K562 (cell line): ENCODE data around the gene SAT2. TPM values are rescaled to one million over a fixed set of nuclear protein-coding genes. Genes with fewer than 3 reads are reported as not detected.

Experiments
- NELFE ChIP-seq: IDR thresholded peaks from 2 replicates; pipeline ENCODE4 v1.6.1; 2011; ENCODE audit warnings: mild to moderate bottlenecking; ENCODE audit not compliant: insufficient read depth, insufficient read length
- NFE2 ChIP-seq: IDR thresholded peaks from 2 replicates; pipeline ENCODE4 v1.6.1; 2014; ENCODE audit warnings: antibody characterized with exemption, low read depth
- POLR2AphosphoS2 ChIP-seq: IDR thresholded peaks from 2 replicates; pipeline ENCODE4 v1.6.1; 2012; ENCODE audit warnings: low read length, improper control_type of control experiment
- SRF ChIP-seq, 2 experiments: fragments of 250-450, 450-650 bp in 1 of 2; sonication (Bioruptor Pico) in 1 of 2; sonication (generic) in 1 of 2; formaldehyde crosslinking; IDR thresholded peaks; 2 replicates each; pipeline versions ENCODE4 v1.5.0 to v1.5.1; 2020 to 2022; ENCODE audit warnings: mild to moderate bottlenecking in 1 of 2, missing genetic modification reagents in 1 of 2
- ZNF232 ChIP-seq: sonication (generic); formaldehyde crosslinking; IDR thresholded peaks from 2 replicates; pipeline ENCODE4 v1.8.0; 2022; ENCODE audit warnings: mild to moderate bottlenecking, missing genetic modification reagents
- ZNF263 ChIP-seq: sonication (generic); formaldehyde crosslinking; IDR thresholded peaks from 2 replicates; pipeline ENCODE4 v1.8.0; 2022; ENCODE audit warnings: mild to moderate bottlenecking, missing genetic modification reagents, borderline replicate concordance
- ZNF318 ChIP-seq, 2 experiments: fragments of 450-650 bp; IDR thresholded peaks; 2 replicates each; pipeline ENCODE4 v1.6.1; 2016; ENCODE audit warnings: mild to moderate bottlenecking in 2 of 2, borderline replicate concordance in 1 of 2, low read depth in 1 of 2, moderate library complexity in 1 of 2
- polyA plus RNA-seq, 8 experiments: library from polyadenylated mRNA; depleted of rRNA in 4 of 8; stranded (reverse) in 5 of 8; unstranded in 3 of 8; fragments of >200 nt; fragmentation: Nextera tagmentation in 2 of 8; fragmentation: Illumina TruSeq in 1 of 8; extraction: Ambion mirVana in 2 of 8; extraction: Trizol in 1 of 8; gene quantifications; 2 replicates each; pipeline versions ENCODE4 v1.2.1 to v1.2.3, GENCODE V29; 2011 to 2014; ENCODE audit warnings: inconsistent platforms in 1 of 8, missing spikeins in 1 of 8
- total RNA-seq, 7 experiments: library from RNA; depleted of rRNA in 6 of 7; stranded (reverse); fragments of >200 nt in 6 of 7; fragmentation: Illumina TruSeq in 2 of 7; extraction: Trizol in 2 of 7; gene quantifications; 2 replicates each; pipeline versions ENCODE4 v1.2.1 to v1.2.3, GENCODE V29; 2011 to 2021; ENCODE audit warnings: low replicate concordance in 1 of 7
- TF ChIP-seq, protein P1 (sequence below): fragments of 250-450 bp; sonication (Bioruptor Pico); IDR thresholded peaks from 2 replicates; pipeline ENCODE4 v1.8.0; 2021; ENCODE audit warnings: borderline replicate concordance, mild to moderate bottlenecking, moderate library complexity; ENCODE audit not compliant: poor library complexity, severe bottlenecking
- TF ChIP-seq, protein P2 (sequence below): sonication (generic); formaldehyde crosslinking; IDR thresholded peaks from 2 replicates; pipeline ENCODE4 v1.8.1; 2022; ENCODE audit warnings: missing genetic modification reagents
- TF ChIP-seq, protein P3 (sequence below): fragments of 450-650 bp; IDR thresholded peaks from 2 replicates; pipeline ENCODE4 v1.7.1; 2018; ENCODE audit warnings: mild to moderate bottlenecking, low read depth; ENCODE audit not compliant: partially characterized antibody
- TF ChIP-seq, protein P4 (sequence below): sonication (generic); formaldehyde crosslinking; IDR thresholded peaks from 2 replicates; pipeline ENCODE4 v1.8.0; 2022; ENCODE audit warnings: mild to moderate bottlenecking, missing genetic modification reagents

Gene SAT2
- total and polyA plus RNA-seq, 9 of the 15 experiments (the other 6 are each of a cell fraction or from before 2014, with no cell fraction given): 2.0 to 8.0 (median 5.3) TPM

DNA sequence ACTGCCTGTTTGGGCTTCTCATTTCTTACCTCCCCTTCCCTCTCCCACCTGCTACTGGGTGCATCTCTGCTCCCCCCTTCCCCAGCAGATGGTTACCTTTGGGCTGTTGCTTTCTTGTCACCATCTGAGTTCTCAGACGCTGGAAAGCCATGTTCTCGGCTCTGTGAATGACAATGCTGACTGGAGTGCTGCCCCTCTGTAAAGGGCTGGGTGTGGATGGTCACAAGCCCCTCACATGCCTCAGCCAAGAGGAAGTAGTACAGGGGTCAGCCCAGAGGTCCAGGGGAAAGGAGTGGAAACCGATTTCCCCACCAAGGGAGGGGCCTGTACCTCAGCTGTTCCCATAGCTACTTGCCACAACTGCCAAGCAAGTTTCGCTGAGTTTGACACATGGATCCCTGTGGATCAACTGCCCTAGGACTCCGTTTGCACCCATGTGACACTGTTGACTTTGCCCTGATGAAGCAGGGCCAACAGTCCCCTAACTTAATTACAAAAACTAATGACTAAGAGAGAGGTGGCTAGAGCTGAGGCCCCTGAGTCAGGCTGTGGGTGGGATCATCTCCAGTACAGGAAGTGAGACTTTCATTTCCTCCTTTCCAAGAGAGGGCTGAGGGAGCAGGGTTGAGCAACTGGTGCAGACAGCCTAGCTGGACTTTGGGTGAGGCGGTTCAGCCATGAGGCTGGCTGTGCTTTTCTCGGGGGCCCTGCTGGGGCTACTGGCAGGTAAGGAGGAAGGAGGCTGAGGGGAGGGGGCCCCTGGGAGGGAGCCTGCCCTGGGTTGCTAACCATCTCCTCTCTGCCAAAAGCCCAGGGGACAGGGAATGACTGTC lies 48.4 kb downstream of the SAT2 start, which contains the start of gene CD68 (continued):
- TF ChIP-seq ZNF318 (IDR thresholded peaks at IDR 0.05; ENCODE audit: borderline replicate concordance in 1 of 2, low read depth in 1 of 2): no peak
- TF ChIP-seq NFE2: peak; percentile 5; the same call in 1 of the 2 replicates
- no peak for TF ChIP-seq ZNF263
- no peak for TF ChIP-seq SRF (CRISPR knock-in tag; IDR thresholded peaks at IDR 0.05)
- TF ChIP-seq, protein P1, sequence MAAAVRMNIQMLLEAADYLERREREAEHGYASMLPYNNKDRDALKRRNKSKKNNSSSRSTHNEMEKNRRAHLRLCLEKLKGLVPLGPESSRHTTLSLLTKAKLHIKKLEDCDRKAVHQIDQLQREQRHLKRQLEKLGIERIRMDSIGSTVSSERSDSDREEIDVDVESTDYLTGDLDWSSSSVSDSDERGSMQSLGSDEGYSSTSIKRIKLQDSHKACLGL (CRISPR knock-in tag): no peak
- TF ChIP-seq POLR2AphosphoS2: peak; percentile 100
- TF ChIP-seq, protein P2, sequence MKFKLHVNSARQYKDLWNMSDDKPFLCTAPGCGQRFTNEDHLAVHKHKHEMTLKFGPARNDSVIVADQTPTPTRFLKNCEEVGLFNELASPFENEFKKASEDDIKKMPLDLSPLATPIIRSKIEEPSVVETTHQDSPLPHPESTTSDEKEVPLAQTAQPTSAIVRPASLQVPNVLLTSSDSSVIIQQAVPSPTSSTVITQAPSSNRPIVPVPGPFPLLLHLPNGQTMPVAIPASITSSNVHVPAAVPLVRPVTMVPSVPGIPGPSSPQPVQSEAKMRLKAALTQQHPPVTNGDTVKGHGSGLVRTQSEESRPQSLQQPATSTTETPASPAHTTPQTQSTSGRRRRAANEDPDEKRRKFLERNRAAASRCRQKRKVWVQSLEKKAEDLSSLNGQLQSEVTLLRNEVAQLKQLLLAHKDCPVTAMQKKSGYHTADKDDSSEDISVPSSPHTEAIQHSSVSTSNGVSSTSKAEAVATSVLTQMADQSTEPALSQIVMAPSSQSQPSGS (CRISPR knock-in tag): no peak
- TF ChIP-seq, protein P3, sequence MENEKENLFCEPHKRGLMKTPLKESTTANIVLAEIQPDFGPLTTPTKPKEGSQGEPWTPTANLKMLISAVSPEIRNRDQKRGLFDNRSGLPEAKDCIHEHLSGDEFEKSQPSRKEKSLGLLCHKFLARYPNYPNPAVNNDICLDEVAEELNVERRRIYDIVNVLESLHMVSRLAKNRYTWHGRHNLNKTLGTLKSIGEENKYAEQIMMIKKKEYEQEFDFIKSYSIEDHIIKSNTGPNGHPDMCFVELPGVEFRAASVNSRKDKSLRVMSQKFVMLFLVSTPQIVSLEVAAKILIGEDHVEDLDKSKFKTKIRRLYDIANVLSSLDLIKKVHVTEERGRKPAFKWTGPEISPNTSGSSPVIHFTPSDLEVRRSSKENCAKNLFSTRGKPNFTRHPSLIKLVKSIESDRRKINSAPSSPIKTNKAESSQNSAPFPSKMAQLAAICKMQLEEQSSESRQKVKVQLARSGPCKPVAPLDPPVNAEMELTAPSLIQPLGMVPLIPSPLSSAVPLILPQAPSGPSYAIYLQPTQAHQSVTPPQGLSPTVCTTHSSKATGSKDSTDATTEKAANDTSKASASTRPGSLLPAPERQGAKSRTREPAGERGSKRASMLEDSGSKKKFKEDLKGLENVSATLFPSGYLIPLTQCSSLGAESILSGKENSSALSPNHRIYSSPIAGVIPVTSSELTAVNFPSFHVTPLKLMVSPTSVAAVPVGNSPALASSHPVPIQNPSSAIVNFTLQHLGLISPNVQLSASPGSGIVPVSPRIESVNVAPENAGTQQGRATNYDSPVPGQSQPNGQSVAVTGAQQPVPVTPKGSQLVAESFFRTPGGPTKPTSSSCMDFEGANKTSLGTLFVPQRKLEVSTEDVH: peak; percentile 82
- no peak for TF ChIP-seq NELFE
- TF ChIP-seq ZNF232 (CRISPR knock-in tag): 0 out of 2 replicates have a peak, but pooled peaks have one; percentile 52
- TF ChIP-seq, protein P4, sequence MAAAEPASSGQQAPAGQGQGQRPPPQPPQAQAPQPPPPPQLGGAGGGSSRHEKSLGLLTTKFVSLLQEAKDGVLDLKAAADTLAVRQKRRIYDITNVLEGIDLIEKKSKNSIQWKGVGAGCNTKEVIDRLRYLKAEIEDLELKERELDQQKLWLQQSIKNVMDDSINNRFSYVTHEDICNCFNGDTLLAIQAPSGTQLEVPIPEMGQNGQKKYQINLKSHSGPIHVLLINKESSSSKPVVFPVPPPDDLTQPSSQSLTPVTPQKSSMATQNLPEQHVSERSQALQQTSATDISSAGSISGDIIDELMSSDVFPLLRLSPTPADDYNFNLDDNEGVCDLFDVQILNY (CRISPR knock-in tag): no peak
